ENCODE data around the gene BHLHA15. TPM values are rescaled to one million over a fixed set of nuclear protein-coding genes. Genes with fewer than 3 reads are reported as not detected.

BHLHA15 gene
- total and polyA plus RNA-seq, 9 of the 15 experiments (the other 6 are each of a cell fraction or from before 2014, with no cell fraction given): 0.22 to 2.0 (median 1.1) TPM; not detected in 4

GRCh38 chr7:98238076-98238475, 26.8 kb downstream of the BHLHA15 start:
- WGBS (ENCODE audit: insufficient coverage, low coverage, missing lambda C conversion rate): 76% methylated on average over 2 of the region's 4 CpGs

More at GRCh38 chr7:98238076-98238475, 26.8 kb downstream of the BHLHA15 start:
- H3K9ac ChIP-seq (ENCODE audit: insufficient read depth in 1 of 2, low read depth in 2 of 2, low read length in 2 of 2): no peak overlapping the region
- intact Hi-C loops (cut with micrococcal nuclease): no loop called here
- in situ Hi-C loops (cut with MboI): loop anchor here (5.0 kb wide), 1 partner anchor 44 kb away; the partner anchor contains the start of gene BRI3
- H3K79me2 ChIP-seq (ENCODE audit: control insufficient read depth, insufficient read depth, low read length): no peaks in the 10 kb centered on the region
- no peaks in the 10 kb centered on the region for H3K9me3 ChIP-seq (replicated peaks; ENCODE audit: control insufficient read depth, insufficient read depth, low read depth, low read length)
- no peaks in the 10 kb centered on the region for H3K9me1 ChIP-seq (ENCODE audit: control insufficient read depth, insufficient read depth, low read length)
- H3K4me2 ChIP-seq (ENCODE audit: insufficient read depth, low read length): no peak overlapping the region
- FAIRE-seq: no peak
- H3K4me3 ChIP-seq: no peak overlapping the region
- TF ChIP-seq PBX2 (CRISPR knock-in tag; IDR thresholded peaks at IDR 0.05; ENCODE audit: low read depth) (no peak), PBX2 (tag; conservative IDR thresholded peaks at IDR 0.05; ENCODE audit: low read depth) (no peak), ZNF584 (CRISPR knock-in tag; IDR thresholded peaks at IDR 0.05; ENCODE audit: low read depth) (no peak), MLX (CRISPR knock-in tag; conservative IDR thresholded peaks at IDR 0.05) (no peak), MCM7 (IDR thresholded peaks at IDR 0.05) (no peak), TARDBP (IDR thresholded peaks at IDR 0.05) (no peak), NR2C2 (CRISPR knock-in tag; IDR thresholded peaks at IDR 0.05) (no peak), NR2C2 (tag; IDR thresholded peaks at IDR 0.05) (no peak), PRDM10 (IDR thresholded peaks at IDR 0.05; ENCODE audit: partially characterized antibody) (no peak), ZNF589 (CRISPR knock-in tag; IDR thresholded peaks at IDR 0.05; ENCODE audit: low read depth) (no peak)
- no peaks in the 10 kb centered on the region for H3K36me3 ChIP-seq (ENCODE audit: control insufficient read depth, insufficient read depth, low read length)
- H3K27me3 ChIP-seq (ENCODE audit: control insufficient read depth in 2 of 2, insufficient read depth in 2 of 2, low read length in 2 of 2): peaks cover 2 to 16% of the 10 kb centered on the region in 2 experiments; a peak in 3 of 5 replicates
- no peak for DNase-seq (ENCODE audit: extremely low read depth in 1 of 4, low spot score in 3 of 4)
- H3K4me1 ChIP-seq (replicated peaks in 1 of 2; ENCODE audit: control insufficient read depth in 2 of 2, insufficient read depth in 2 of 2, low read length in 2 of 2): peaks cover 0 to 22% of the 10 kb centered on the region in 2 experiments; a peak in 2 of 5 replicates
- no peak overlapping the region for H2AFZ ChIP-seq (ENCODE audit: low read depth, low read length)
- H4K20me1 ChIP-seq (replicated peaks; ENCODE audit: control insufficient read depth, insufficient read depth, low read length): 0 out of 2 replicates have a peak, but pooled peaks cover 6% of the 10 kb centered on the region
- no peak overlapping the region for H3K27ac ChIP-seq (ENCODE audit: extremely low read depth, low read depth, low read length)
- ATAC-seq: no peak
- BruUV-seq (replicated peaks): no TSS peak
- ChIA-PET CTCF (ENCODE audit: low intra/inter-chr PET ratio) (no interaction called here), POLR2A (no interaction called here)

All from K562 (cell line).